ENCODE results near the gene FGF18.

Gene FGF18

DNA sequence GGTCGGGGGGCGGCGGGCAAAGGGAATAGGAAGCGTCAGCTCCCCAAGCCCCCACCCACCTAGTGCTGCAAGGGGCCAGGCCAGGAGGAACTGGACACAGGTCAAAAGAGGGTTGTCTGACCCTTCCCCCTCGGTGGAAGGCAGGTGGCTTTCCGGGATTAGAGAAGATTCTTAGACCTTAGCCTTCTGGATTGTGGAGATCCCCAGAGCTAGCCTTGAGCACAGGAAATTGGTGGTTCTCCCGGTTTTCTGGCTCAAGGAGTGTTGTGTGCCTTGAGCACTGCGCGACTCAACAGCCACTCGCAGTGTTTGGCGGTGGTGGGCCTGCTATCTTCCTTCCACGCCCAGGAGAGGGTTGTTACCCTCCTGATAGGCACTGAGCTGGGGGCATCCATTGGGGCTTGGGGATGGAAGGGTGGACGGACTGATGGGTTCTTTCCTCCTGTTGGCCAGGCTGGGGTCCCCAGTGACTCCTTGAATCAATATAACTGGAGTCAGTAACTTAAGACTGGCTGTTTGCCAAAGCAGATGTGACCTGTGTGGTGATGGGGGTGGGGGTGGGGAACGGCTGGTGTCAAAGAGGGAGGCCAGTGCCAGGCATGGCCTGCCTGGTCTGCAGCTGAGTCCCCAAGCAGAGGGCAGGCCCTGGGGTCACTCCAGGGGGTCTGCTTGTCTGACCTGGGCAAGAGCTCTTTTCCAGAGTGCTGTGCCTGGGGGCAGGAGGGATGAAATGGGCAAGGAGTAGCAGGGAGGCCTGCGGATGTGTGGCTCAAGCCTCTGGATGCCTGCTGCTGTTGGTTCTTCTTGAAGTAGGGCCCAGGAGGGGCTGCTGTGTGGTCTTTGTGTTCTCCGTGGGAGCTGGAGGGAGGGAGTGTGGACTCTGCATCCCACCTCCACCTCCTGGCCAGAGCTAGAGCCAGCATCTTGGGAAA lies 2.1 kb downstream of the FGF18 start:
- DNase-seq (ENCODE audit: insufficient read length, low spot score) (no peak), FAIRE-seq (no peak)

DNA sequence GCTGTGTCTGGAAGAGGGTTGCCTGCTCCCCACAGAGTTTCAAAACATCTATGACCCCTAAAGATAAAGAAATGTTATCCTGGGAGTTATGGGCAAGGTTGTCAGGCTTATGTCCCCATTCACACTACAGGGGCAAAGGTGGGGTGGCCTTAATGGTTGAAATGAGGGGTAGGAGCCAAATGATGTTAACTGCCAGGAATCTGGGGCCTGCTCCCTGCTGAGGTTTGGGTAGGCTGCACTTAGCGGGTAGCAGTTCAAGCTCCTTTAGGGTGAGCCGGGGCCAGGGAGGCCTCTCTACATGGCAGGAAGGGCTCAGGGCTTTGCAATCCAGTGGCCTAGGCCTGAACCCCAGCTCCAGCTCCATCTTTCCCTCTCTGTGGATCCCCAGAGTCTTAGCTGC lies 3.0 kb downstream of the FGF18 start:
- FAIRE-seq (no peak), DNase-seq (ENCODE audit: insufficient read length, low spot score) (no peak)

DNA sequence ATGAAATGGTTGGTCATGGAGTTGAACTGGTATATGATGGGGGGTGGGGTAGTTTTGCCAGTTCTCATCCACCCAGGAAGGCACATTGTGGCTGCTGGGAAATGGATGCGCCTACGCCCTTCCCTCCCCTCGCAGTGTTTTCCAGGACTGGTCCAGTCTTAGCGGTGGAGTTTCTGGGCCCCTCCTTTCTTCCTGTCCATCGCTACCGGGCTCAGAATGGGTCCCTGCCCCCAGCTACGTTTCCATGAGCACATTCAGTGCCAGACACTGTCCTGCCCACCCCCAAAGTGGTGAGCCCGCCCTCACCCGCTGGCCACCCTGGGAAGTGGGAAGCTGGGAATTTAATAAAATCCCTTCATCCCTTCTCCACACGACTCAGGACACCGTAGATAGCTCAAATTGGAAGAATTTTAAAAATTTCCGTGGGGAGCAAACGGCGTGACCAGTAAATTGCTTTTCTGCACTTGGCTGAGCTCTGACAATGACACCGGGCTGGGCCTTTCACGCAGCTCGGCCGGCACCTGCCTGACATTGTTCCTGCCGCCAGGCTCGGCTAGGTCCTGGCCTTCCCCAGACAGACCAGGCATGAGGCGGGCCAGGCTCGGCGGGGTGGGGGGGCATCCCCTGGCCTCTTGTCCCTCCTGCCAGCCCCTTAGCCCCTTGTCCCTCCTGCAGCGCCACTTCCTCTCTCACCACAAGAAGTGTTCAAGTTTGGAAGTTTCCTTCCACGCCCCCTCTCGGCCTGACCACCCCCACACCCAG lies 3.6 kb downstream of the FGF18 start:
- FAIRE-seq (no peak), DNase-seq (ENCODE audit: insufficient read length, low spot score) (no peak)

DNA sequence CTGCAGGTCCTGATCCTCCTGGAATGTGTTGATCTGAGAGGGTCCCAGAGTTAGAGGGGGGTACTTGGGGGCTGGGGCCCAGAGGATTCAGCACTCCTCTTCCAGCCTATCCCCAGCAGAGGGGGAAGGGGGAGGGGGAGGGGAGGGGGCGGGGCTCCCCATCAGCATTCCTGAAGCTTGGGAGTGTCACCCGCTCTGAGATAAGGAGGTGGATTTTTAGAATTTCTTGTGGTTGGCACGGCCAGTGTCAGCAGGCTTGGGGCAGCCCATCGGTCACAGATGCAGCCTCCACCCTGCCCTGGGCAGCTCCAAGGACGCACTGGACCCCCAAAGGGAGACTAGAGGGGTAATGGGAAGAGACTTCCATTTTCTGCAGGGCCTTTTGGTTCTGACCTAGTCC lies 5.3 kb downstream of the FGF18 start:
- FAIRE-seq (no peak), DNase-seq (ENCODE audit: insufficient read length, low spot score) (peak; percentile 53)

DNA sequence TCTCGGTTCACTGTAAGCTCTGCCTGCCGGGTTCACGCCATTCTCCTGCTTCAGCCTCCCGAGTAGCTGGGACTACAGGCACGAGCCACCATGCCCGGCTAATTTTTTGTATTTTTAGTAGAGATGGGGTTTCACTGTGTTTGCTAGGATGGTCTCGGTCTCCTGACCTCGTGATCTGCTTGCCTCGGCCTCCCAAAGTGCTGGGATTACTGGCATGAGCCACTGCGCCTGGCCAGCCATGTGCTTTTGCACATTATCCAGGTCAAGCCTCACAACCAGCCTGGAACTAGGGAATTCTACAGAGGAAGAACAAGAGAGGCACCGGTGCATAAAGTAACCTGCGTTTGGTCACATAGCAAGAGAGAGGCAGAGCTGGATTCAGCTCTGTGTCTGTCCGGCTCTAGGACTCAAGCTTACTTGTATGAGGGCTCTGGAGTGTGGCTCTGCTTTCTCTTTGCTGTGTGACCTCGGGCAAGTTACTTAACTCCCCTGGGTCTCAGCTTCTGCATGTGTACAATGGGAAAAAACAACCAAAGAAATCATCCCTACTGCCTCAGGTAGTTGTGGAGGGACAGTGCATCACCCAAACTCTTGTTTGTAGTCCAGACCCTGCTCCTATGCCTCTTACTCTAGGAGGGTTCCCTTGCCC lies 6.3 kb downstream of the FGF18 start:
- DNase-seq (ENCODE audit: insufficient read length, low spot score): no peak
- no peak for FAIRE-seq

DNA sequence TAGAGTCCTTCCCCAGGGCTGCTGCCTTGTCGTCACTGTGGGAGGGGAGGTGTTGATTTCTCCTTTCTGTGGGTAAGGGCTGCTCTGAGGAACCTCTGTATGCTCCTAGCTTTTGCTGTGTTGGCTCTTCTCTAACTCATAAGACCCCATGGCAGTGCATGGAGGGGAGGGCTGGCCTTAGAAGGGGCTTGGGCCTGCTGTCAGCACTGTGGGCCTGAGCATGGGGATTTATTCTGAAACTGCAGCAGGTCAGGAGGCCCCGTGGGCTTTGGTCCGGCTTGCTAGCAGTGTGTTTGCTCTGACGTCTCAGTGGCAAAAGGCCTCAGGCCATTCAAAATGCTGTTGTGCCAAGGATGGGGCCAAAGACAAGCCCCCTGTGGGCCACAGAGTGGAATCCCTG lies 6.8 kb downstream of the FGF18 start:
- FAIRE-seq: no peak
- DNase-seq (ENCODE audit: insufficient read length, low spot score): no peak

DNA sequence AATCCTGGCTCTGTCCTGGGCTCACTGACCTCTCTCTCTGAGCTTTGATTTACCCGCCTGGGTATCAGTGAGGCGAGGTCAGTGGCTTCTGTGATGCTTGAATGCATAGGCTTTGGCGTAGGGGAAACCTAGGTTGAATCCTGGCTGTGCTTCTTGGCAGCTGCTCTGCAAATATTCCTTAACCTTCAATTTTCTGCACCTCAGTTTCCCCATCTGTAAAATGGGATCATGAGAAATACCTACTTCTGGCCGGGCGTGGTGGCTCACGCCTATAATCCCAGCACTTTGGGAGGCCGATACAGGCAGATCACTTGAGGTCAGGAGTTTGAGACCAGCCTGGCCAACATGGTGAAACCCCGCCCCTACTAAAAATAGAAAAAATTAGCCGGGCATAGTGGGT lies 7.2 kb downstream of the FGF18 start:
- FAIRE-seq: no peak

DNA sequence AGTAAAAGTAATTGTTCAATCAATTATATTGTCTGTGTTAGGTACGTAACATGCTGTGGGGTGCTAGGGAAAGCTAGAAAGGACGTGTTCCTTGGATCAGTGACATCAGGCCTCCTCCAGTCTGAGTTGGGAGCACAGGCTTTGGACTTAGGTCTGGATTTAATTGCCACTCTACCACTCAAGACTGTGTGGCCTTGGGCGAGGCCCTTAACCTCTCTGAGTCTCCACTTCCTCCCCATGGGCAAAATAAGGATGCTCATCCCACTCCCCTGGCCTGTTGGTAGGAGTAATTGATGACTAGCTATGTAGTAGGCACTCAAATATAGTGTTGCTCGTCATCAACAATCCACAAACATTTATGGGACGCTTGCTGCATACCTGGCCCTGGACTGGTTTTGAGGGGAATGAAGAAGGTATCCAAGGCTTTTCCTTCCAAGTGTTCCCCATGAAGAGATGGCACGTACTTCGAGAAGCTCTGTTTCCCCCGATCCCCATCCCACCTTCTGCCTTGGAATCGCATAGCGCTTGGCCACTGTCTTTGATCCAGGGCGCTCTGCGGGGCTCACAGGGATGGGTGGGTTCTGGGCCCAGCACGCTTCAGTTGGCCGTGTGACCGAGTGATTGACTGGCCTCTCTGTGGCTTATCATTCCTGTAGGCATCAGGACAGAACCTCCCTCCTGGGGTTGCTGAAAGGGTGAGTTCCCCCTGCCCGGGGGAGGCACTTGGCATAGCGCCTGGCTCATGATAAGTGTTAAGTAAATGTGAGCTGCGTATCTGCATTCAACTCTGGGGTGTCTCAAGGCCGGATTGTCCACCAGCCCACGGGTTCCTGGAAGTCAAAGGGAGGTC lies 8.1 kb downstream of the FGF18 start:
- FAIRE-seq (no peak), DNase-seq (ENCODE audit: insufficient read length, low spot score) (no peak)

More for the DNA sequence above, 7.2 kb downstream of the FGF18 start:
- DNase-seq (ENCODE audit: insufficient read length, low spot score): no peak

DNA sequence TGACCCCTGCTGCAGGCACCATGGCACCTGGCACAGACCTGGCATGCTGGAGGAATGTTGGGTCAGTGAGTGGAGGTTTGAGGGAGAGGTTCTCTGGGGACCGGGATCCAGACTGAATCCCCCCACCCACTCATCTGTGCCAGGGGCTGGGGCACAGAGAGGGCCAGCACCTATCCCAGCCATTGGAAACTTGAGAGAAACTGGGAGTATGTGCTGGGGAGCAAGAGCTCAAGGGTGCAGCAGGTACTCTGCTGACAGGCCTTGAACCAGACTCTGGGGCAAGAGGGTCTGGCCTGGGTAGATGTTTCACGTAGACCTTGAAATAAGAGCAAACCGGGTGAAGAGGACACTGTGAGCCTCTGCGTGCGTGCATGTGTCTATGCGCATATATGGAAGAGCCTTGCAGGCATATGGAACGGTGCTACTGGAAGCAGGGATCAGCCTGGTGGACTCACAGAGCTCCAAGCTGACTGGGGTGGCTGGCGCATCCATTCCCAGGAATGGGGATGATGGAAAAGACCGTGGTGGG lies 8.8 kb downstream of the FGF18 start:
- no peak for DNase-seq (ENCODE audit: insufficient read length, low spot score)
- no peak for FAIRE-seq

DNA sequence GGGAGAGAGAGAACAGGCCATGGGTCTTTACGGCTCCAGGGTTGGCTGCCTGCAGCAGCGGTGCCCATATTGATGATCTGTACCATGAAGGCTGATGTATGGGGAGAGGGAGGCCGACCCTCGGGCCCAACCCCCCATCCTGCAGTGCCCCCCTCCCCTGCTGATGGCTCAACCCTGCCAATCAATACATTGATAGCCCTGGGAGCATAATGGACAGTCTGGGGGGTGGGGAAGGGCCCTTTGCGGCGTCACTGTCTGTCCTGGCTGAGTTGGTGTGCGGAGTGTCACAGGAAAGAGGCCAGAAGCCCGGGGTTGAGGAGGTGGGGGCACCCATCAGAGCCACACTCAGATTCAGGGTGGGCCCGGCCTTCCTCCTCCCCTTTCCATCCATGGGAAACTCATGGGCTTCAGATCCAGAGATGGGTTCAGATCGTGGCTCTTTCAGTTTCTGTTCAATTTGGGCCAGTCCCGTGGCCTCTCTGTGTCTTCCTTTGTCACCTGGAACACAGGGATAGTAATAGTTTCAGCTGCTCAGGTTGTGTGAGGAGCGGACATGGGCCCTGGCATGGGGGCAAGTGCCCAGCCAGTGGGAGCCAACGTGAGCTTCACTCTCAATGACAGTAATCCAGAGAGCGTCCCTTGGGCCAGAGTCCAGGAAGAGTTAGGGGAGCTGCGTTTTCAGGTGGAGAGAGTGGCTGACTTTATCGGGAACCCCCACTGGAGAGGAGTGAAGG lies 9.5 kb downstream of the FGF18 start:
- DNase-seq (ENCODE audit: insufficient read length, low spot score): no peak
- FAIRE-seq: no peak

DNA sequence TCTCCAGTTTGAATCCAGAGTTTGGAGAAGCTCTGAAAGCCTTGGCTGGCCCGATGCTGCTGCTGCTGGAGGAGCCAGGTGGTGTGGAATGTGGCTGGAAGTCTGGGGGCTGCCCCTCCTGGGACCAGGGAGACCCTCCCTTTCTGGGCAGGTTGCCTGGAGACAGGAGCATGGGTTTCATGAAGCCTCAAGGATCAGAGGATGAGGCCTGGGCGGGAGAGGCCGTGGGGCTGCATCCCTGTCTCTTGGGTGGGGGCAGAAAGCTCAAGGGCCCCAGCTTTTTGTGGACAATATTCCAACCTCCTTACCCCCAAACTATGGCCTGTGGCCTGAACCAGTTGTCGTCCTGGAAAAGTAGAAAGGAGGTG lies 10.1 kb downstream of the FGF18 start:
- FAIRE-seq: no peak

DNA sequence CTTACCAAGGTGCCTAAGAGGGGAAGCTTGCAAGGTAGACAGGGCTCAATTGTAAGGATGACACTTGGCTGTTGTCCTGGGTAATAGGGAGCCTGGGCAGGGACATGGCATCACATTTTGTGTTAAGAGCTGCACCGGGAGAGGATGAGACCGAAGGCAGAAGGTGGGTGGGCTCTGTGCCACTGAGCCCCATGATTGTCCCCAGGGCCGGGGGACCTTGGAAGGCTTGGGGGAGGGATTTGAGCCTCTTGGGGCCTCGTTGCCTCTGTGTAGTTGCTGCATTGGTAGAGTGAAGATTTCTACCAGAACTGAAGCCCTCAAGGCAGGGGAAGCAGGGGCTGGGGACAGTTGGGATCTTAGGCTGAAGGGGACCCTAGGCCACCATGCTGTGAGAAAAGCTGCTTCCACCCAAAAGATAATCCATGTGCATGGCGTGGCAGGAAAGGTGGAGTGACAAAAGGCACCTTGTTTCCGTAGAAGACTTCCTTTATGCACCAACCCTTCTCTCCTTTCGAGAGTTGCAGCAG lies 11.9 kb downstream of the FGF18 start:
- DNase-seq (ENCODE audit: insufficient read length, low spot score) (no peak), FAIRE-seq (no peak)

More for the DNA sequence above, 10.1 kb downstream of the FGF18 start:
- DNase-seq (ENCODE audit: insufficient read length, low spot score): no peak

DNA sequence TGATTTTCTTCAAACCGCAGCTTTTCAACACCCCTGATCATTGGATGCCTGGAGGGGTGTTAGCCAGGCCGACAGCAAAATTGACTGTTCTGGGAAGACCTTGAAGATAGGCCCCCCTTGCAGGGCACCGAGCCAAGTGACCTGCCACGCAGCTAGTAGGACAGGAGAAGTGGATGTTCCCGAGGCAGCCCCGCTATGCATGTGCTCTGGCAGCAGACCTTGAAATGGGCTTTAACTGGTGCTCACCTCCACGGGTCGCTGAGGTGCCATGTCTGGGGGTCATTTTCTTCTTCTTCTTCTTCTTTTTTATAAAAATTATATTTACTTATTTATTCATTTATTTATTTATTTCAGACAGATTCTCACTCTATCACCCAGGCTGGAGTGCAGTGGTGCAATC lies 12.6 kb downstream of the FGF18 start:
- no peak for FAIRE-seq
- no peak for DNase-seq (ENCODE audit: insufficient read length, low spot score)

DNA sequence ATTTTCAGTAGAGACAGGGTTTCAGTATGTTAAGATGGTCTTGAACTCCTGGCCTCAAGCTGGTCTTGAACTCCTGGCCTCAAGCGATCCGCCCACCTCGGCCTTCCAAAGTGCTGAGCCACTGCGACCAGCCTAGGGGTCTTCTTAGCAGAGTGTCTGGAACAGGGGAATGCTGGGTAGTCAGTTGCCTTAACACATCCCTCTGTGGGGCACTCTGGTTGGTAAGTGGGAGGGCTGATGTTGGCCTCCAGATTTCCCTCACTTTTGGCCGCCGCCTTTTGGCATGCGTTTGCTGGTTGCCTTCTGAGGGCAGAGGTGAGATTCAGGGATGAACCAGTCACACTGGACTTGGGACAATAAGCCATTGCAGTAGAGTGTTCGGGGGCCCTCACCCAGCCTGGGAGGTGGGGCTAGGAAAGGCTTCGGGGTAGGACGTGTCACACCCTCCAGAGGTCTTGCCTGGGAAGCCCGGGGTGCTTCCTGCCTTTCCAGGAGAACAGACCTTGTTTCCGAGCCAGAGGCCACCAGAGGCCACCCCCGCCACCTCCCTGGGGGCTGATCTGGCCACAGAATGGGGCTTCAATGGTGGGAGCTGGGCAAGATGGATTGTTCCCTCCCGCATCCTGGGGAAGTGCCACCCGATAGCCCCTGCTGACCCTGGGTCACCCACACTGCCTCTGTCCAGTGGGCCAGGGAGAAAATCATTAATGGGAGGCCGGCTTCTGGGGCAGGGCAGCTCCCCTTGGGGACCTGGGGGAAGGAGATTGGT lies 13.3 kb downstream of the FGF18 start:
- DNase-seq (ENCODE audit: insufficient read length, low spot score) (no peak), FAIRE-seq (no peak)

DNA sequence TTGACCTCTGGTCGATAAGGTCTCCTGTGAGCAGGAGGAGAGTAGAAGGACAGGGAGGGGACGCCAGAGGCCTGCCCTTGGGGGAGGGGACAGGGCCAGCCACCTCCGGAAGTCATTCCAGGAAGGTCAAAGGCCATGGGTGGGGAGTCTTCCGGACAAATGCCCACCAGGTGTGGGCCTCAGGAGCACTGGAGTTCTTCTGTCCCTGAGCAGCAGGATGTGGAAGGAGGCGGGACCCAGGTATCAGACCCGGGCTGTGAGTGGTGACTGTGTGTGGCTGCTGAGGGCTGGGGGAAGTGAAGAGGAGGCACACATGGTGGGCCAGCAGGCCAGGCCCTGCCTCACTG lies 13.9 kb downstream of the FGF18 start:
- FAIRE-seq (no peak), DNase-seq (ENCODE audit: insufficient read length, low spot score) (no peak)

DNA sequence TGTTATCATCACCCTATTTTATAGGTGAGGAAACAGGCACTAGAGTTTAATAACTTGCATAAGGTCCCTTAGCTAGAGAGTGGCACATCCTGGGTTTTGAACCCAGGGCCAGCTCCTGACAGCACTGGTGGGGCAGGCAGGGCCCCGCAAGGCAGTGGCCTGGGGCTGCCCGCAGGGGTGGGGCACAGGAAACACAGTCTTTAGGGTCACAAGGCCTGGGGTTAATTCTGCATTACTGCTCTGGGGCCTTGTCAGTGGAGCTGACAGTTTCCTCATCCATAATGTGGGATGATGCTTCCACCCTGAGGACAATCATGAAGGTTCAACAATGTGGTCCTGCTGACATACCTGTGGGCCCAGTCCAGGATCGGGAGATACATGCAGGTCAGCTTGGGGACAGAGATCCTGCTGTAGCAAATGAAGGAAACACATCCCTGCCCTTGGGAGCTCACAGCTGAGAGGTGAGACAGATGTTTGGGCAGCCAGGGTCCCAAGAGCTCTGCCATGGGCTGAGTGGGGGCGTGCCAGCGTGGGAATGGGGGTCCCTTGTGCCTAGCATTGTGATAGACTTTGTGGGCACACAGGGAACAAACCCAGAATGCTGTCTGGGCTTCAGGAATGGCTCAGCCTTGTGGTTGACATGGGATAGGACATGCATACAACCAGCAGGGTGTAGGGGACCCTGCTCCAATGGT lies 14.7 kb downstream of the FGF18 start:
- no peak for FAIRE-seq
- no peak for DNase-seq (ENCODE audit: insufficient read length, low spot score)

DNA sequence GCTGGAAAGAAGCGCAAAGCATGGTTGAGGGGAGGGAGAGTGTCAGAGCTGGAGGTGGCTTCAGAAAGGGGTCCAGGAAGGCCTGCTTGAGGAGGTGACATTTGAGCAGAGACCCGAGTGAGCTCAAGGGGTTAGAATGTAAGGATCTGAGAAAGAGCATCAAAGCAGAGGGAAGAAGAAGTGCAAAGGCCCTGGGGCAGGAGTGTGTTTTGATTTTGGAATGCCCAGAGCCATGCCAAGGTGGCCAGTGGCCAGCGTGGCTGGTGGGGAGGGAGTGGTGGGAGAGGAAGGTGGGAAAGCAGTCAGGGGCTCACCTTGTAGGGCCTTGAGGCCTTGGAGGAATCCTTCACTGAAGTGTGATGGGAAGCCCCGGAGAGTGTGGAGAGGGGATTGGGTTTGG lies 15.4 kb downstream of the FGF18 start:
- no peak for FAIRE-seq
- no peak for DNase-seq (ENCODE audit: insufficient read length, low spot score)

DNA sequence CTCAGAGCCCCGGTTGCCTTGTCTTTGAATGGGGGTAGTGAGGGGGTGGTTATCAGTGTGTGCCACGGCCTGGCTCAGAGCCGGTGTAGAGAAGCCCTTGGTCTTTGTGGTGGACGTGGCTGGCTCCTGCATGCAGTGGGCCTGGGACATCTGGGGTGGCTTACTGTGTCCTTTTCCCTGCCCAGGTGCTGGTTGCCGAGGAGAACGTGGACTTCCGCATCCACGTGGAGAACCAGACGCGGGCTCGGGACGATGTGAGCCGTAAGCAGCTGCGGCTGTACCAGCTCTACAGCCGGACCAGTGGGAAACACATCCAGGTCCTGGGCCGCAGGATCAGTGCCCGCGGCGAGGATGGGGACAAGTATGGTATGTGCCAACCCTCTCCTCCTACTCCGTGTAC lies 16.5 kb downstream of the FGF18 start:
- DNase-seq (ENCODE audit: insufficient read length, low spot score): no peak
- FAIRE-seq: no peak
